ENCODE results near the gene SIRT3. TPM values are rescaled to one million over a fixed set of nuclear protein-coding genes. Genes with fewer than 3 reads are reported as not detected.
"Not testable (repeated sequence)": the region's sequence is repeated elsewhere in the genome, so short reads cannot be mapped to it uniquely, and the experiment has no call there.

Gene SIRT3
- total RNA-seq, 1 donor from 2014 or later, result 11.4 TPM

DNA sequence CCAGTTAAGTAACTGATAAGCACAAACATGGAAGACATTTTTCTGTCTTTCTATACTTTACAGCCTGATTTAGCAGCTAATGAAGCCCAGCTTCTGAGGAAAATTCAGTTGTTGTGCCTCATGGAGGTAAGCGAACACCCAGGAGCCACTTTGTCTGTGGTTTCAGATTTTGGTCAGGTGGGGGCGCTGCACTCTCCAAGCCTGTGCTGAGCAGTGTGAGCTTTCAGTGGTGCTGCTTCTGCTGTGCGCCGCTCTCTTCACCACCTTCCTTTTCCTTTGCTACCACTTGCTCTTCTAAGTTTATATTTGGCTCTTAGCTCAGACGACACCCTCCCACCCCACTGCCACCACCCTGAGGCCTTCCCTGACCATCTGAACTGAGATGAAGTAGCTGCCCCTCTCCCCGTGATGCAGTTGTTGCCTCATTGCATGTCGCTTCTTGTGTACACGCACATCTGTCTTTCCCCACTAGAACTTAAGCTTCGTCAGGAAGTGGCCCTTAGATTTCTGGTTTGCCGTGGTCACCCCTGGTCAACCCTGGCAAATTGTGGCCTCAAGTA, 14.7 kb upstream of the SIRT3 start:
- H3K27me3 ChIP-seq (ENCODE audit: control insufficient read depth, insufficient read depth, low read length), result no peaks in the 10 kb centered on the region
- no peak overlapping the region for H3K4me3 ChIP-seq (ENCODE audit: low read depth, low read length)
- H3K36me3 ChIP-seq (ENCODE audit: control insufficient read depth, insufficient read depth, low read length), result peaks cover 3% of the 10 kb centered on the region
- TF ChIP-seq, protein P1, sequence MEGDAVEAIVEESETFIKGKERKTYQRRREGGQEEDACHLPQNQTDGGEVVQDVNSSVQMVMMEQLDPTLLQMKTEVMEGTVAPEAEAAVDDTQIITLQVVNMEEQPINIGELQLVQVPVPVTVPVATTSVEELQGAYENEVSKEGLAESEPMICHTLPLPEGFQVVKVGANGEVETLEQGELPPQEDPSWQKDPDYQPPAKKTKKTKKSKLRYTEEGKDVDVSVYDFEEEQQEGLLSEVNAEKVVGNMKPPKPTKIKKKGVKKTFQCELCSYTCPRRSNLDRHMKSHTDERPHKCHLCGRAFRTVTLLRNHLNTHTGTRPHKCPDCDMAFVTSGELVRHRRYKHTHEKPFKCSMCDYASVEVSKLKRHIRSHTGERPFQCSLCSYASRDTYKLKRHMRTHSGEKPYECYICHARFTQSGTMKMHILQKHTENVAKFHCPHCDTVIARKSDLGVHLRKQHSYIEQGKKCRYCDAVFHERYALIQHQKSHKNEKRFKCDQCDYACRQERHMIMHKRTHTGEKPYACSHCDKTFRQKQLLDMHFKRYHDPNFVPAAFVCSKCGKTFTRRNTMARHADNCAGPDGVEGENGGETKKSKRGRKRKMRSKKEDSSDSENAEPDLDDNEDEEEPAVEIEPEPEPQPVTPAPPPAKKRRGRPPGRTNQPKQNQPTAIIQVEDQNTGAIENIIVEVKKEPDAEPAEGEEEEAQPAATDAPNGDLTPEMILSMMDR (IDR thresholded peaks at IDR 0.05; ENCODE audit: insufficient read depth, low read length, poor library complexity, severe bottlenecking), result peak; percentile 76
- DNase-seq (ENCODE audit: low read depth), result no peak

DNA sequence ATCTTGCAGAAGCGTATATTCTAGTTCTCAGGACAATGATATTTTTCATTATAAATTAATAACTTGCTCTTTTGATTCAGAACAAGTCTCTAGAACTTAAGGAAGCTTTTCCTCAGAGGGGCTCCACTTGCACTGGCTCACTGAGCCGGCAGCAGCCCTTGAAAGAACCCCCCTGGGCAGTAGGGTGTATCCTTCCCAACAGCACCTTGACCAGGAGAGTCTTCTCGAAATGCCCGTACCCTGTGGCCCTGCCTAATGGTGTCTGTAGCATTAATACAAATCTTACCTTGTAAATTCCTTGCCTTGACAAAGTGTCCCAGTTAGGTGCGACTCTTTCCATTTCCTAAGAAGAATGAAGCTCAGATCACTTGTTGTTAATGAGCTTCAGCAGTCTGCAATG, 14.1 kb upstream of the SIRT3 start:
- Histone ChIP-seq H3K27me3 (ENCODE audit: control insufficient read depth, insufficient read depth, low read length) (no peaks in the 10 kb centered on the region), H3K36me3 (ENCODE audit: control insufficient read depth, insufficient read depth, low read length) (peaks cover 3% of the 10 kb centered on the region), H3K4me3 (ENCODE audit: low read depth, low read length) (no peak overlapping the region)
- DNase-seq (ENCODE audit: low read depth), result no peak
- TF ChIP-seq, protein P1 (IDR thresholded peaks at IDR 0.05; ENCODE audit: insufficient read depth, low read length, poor library complexity, severe bottlenecking), result no peak

DNA sequence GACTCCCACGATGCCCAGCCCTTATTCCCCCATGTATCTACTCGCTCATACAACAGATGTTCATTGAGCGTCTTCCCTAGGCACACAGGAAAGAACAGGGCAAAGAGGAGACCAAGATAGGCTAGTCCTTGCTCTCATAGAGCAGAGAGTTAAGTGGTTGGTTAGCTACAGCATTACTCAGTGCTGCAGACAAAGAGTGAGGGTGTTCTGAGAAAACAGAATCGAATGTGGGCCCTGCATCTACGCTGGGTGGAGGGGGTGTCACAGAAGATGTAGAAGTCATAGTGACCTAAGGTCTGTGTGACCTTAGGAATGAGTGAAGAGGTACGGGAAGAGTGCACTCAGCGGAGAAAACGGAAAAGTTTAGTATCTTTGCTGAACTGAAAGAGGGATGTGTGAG, 12.9 kb upstream of the SIRT3 start:
- Histone ChIP-seq H3K36me3 (ENCODE audit: control insufficient read depth, insufficient read depth, low read length) (peaks cover 5% of the 10 kb centered on the region), H3K27me3 (ENCODE audit: control insufficient read depth, insufficient read depth, low read length) (no peaks in the 10 kb centered on the region), H3K4me3 (ENCODE audit: low read depth, low read length) (no peak overlapping the region)
- TF ChIP-seq, protein P1 (IDR thresholded peaks at IDR 0.05; ENCODE audit: insufficient read depth, low read length, poor library complexity, severe bottlenecking), result no peak
- DNase-seq (ENCODE audit: low read depth), result no peak

DNA sequence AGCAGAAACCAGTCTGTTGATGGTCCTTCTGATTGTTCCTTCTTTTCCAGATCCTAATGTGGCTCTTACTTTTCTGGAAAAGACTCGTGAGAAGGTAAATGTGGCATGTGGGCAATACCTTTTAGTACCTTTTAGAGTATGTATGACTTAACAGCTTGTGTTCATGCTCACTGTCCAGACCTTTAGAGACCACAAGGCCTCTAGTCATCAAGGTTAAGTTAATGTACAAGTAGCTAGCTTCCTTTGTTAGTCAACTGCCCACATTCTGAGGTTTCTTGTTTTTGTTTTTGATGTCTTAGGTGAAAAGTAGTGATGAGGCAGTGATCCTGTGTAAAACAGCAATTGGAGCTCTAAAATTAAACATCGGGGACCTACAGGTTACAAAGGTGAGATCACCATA, 8.2 kb upstream of the SIRT3 start:
- Histone ChIP-seq H3K27me3 (ENCODE audit: control insufficient read depth, insufficient read depth, low read length) (no peaks in the 10 kb centered on the region), H3K4me3 (ENCODE audit: low read depth, low read length) (no peak overlapping the region), H3K36me3 (ENCODE audit: control insufficient read depth, insufficient read depth, low read length) (peaks cover 4% of the 10 kb centered on the region)
- DNase-seq (ENCODE audit: low read depth), result no peak
- TF ChIP-seq, protein P1 (IDR thresholded peaks at IDR 0.05; ENCODE audit: insufficient read depth, low read length, poor library complexity, severe bottlenecking), result no peak

DNA sequence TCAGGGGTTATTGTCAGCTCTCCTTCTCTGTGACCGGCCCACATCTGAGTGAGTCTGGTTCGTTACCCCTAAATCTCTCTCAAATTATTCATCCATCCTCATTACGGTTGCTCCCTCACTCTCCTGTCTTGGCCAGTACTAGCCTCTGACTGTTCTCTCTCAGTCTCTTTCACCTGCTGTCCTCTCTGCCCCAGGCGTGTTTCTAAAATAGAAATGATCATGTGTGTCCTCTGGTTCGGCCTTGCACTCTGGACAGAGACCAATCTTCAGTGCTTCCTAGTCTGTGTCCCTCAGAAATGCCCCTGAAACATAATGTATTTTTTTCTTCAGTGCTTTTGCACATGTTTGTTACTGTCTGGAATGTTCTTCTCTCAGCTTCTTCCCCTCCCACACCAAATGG, 5.5 kb upstream of the SIRT3 start:
- TF ChIP-seq, protein P1 (IDR thresholded peaks at IDR 0.05; ENCODE audit: insufficient read depth, low read length, poor library complexity, severe bottlenecking), result no peak
- no peak for DNase-seq (ENCODE audit: low read depth)
- H3K36me3 ChIP-seq (ENCODE audit: control insufficient read depth, insufficient read depth, low read length), result peaks cover 2% of the 10 kb centered on the region
- no peaks in the 10 kb centered on the region for H3K27me3 ChIP-seq (ENCODE audit: control insufficient read depth, insufficient read depth, low read length)
- no peak overlapping the region for H3K4me3 ChIP-seq (ENCODE audit: low read depth, low read length)

DNA sequence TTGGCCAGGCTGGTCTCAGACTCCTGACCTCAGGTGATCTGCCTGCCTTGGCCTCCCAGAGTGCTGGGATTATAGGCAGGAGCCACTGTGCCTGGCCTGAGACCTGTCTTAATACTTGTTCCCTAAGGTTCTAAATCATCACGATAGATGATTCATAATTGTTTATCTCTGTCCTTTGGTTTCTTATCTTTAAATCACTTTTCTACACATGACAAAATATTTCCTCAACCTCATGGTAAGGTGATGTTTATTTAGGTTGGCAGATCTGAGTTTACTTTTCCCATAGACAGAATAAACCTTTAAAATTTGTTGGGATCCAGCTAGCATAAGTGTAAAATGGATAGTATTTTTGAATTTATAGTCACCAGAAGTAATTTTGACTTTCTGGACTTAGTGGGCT, 4.2 kb upstream of the SIRT3 start:
- Histone ChIP-seq H3K36me3 (ENCODE audit: control insufficient read depth, insufficient read depth, low read length) (peaks cover 2% of the 10 kb centered on the region), H3K27me3 (ENCODE audit: control insufficient read depth, insufficient read depth, low read length) (no peaks in the 10 kb centered on the region), H3K4me3 (ENCODE audit: low read depth, low read length) (no peak overlapping the region)
- TF ChIP-seq, protein P1 (IDR thresholded peaks at IDR 0.05; ENCODE audit: insufficient read depth, low read length, poor library complexity, severe bottlenecking), result no peak
- DNase-seq (ENCODE audit: low read depth), result no peak

DNA sequence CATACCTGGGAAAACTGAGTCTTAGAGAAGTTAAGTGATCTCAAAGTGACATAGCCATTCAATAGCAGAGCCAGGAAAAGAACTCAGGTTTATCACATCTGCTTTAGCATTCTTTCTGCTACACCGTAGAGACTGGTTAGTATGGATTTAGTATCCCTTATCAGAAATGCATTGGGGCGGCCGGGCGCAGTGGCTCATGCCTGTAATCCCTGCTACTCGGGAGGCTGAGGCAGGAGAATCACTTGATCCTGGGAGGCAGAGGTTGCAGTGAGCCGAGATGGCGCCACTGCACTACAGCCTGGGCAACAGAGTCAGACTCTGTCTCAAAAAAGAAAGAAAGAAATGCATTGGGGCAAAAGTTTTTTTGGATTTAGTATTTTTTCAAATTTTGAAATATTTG, 2.2 kb upstream of the SIRT3 start:
- DNase-seq (ENCODE audit: low read depth); H3K27me3 ChIP-seq (ENCODE audit: control insufficient read depth, insufficient read depth, low read length): not testable (repeated sequence)

More for the DNA sequence above, 2.2 kb upstream of the SIRT3 start:
- H3K4me3 ChIP-seq (ENCODE audit: low read depth, low read length); H3K36me3 ChIP-seq (ENCODE audit: control insufficient read depth, insufficient read depth, low read length): not testable (repeated sequence)

Measured in kidney epithelial cell (primary cell).